ENCODE results near the gene EXOG. TPM values are rescaled to one million over a fixed set of nuclear protein-coding genes. Genes with fewer than 3 reads are reported as not detected.

The EXOG gene
- total RNA-seq, 1 experiment from 2014 or later: 8.3 TPM

DNA sequence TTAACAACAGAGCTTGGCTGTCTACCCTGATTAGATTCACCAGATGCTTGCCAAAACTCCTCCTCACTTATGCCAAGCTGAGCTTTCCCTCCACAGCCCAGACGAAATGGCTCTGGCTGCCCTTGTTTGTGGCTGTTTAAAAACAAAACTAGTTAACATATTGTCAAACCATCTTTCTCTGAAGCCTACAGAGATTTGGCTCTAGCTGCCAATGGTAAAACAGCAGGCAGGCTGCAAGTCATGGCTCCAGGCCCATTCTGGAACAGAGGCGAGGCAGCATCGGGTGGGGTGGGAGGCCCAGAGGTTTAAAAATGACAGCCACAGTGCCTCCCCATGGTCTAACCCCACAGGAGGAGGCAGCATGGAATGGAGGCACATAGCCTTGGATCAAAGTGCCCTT is 77.4 kb downstream of the EXOG start:
- Histone ChIP-seq H3K9ac (ENCODE audit: low read length) (no peak overlapping the region), H3K4me3 (replicated peaks in 1 of 2; ENCODE audit: low read depth in 1 of 2, low read length in 2 of 2) (no peak overlapping the region), H3K9me2 (ENCODE audit: insufficient read depth) (no peaks in the 10 kb centered on the region), H2AFZ (ENCODE audit: low read depth, low read length, poor library complexity, severe bottlenecking) (no peak overlapping the region), H4K20me1 (ENCODE audit: insufficient read depth) (no peaks in the 10 kb centered on the region), H3K27ac (ENCODE audit: low read depth, low read length) (no peak overlapping the region), H3K79me2 (ENCODE audit: insufficient read depth, low read length) (no peaks in the 10 kb centered on the region), H3K36me3 (ENCODE audit: control insufficient read depth in 1 of 2, insufficient read depth in 2 of 2, low read length in 2 of 2) (no peaks in the 10 kb centered on the region), H3K4me2 (ENCODE audit: low read length) (no peak overlapping the region), H3K27me3 (ENCODE audit: insufficient read depth, low read length) (no peaks in the 10 kb centered on the region), H3K4me1 (ENCODE audit: control insufficient read depth in 1 of 2, insufficient read depth in 2 of 2, low read length in 2 of 2) (no peaks in the 10 kb centered on the region), H3K9me3 (ENCODE audit: control insufficient read depth in 1 of 2, insufficient read depth in 1 of 2, low read depth in 1 of 2, low read length in 2 of 2) (0 out of 4 replicates have a peak, but pooled peaks cover 0 to 3% of the 10 kb centered on the region in 2 experiments)
- TF ChIP-seq, protein P1, sequence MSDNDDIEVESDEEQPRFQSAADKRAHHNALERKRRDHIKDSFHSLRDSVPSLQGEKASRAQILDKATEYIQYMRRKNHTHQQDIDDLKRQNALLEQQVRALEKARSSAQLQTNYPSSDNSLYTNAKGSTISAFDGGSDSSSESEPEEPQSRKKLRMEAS (IDR thresholded peaks at IDR 0.05): no peak
- TF ChIP-seq EZH2 (IDR thresholded peaks at IDR 0.05): no peak
- TF ChIP-seq YY1 (IDR thresholded peaks at IDR 0.05; ENCODE audit: extremely low read depth, insufficient replicate concordance, low read depth, low read length): no peak
- TF ChIP-seq JUND (IDR thresholded peaks at IDR 0.05): no peak
- TF ChIP-seq, protein P2, sequence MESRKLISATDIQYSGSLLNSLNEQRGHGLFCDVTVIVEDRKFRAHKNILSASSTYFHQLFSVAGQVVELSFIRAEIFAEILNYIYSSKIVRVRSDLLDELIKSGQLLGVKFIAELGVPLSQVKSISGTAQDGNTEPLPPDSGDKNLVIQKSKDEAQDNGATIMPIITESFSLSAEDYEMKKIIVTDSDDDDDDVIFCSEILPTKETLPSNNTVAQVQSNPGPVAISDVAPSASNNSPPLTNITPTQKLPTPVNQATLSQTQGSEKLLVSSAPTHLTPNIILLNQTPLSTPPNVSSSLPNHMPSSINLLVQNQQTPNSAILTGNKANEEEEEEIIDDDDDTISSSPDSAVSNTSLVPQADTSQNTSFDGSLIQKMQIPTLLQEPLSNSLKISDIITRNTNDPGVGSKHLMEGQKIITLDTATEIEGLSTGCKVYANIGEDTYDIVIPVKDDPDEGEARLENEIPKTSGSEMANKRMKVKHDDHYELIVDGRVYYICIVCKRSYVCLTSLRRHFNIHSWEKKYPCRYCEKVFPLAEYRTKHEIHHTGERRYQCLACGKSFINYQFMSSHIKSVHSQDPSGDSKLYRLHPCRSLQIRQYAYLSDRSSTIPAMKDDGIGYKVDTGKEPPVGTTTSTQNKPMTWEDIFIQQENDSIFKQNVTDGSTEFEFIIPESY (IDR thresholded peaks at IDR 0.05; ENCODE audit: extremely low read depth, insufficient replicate concordance, low read length): no peak
- no peak for TF ChIP-seq EZH2phosphoT487 (IDR thresholded peaks at IDR 0.05; ENCODE audit: borderline replicate concordance)
- TF ChIP-seq CEBPB (IDR thresholded peaks at IDR 0.05; ENCODE audit: low read depth): no peak
- no peak for TF ChIP-seq POLR2A (IDR thresholded peaks at IDR 0.05; ENCODE audit: borderline replicate concordance, extremely low read depth, insufficient read depth, insufficient read length)
- no peak for TF ChIP-seq FOSL1 (IDR thresholded peaks at IDR 0.05; ENCODE audit: low read depth)
- no peak for TF ChIP-seq TCF7L2 (IDR thresholded peaks at IDR 0.05; ENCODE audit: borderline replicate concordance, extremely low read depth, insufficient read depth, insufficient read length)
- TF ChIP-seq, protein P3, sequence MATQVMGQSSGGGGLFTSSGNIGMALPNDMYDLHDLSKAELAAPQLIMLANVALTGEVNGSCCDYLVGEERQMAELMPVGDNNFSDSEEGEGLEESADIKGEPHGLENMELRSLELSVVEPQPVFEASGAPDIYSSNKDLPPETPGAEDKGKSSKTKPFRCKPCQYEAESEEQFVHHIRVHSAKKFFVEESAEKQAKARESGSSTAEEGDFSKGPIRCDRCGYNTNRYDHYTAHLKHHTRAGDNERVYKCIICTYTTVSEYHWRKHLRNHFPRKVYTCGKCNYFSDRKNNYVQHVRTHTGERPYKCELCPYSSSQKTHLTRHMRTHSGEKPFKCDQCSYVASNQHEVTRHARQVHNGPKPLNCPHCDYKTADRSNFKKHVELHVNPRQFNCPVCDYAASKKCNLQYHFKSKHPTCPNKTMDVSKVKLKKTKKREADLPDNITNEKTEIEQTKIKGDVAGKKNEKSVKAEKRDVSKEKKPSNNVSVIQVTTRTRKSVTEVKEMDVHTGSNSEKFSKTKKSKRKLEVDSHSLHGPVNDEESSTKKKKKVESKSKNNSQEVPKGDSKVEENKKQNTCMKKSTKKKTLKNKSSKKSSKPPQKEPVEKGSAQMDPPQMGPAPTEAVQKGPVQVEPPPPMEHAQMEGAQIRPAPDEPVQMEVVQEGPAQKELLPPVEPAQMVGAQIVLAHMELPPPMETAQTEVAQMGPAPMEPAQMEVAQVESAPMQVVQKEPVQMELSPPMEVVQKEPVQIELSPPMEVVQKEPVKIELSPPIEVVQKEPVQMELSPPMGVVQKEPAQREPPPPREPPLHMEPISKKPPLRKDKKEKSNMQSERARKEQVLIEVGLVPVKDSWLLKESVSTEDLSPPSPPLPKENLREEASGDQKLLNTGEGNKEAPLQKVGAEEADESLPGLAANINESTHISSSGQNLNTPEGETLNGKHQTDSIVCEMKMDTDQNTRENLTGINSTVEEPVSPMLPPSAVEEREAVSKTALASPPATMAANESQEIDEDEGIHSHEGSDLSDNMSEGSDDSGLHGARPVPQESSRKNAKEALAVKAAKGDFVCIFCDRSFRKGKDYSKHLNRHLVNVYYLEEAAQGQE (IDR thresholded peaks at IDR 0.05; ENCODE audit: low read depth): no peak
- TF ChIP-seq ZFX (IDR thresholded peaks at IDR 0.05): no peak
- TF ChIP-seq, protein P4, sequence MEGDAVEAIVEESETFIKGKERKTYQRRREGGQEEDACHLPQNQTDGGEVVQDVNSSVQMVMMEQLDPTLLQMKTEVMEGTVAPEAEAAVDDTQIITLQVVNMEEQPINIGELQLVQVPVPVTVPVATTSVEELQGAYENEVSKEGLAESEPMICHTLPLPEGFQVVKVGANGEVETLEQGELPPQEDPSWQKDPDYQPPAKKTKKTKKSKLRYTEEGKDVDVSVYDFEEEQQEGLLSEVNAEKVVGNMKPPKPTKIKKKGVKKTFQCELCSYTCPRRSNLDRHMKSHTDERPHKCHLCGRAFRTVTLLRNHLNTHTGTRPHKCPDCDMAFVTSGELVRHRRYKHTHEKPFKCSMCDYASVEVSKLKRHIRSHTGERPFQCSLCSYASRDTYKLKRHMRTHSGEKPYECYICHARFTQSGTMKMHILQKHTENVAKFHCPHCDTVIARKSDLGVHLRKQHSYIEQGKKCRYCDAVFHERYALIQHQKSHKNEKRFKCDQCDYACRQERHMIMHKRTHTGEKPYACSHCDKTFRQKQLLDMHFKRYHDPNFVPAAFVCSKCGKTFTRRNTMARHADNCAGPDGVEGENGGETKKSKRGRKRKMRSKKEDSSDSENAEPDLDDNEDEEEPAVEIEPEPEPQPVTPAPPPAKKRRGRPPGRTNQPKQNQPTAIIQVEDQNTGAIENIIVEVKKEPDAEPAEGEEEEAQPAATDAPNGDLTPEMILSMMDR (IDR thresholded peaks at IDR 0.05 in 2 of 3, conservative IDR thresholded peaks at IDR 0.05 in 1 of 3; ENCODE audit: borderline replicate concordance in 1 of 3, insufficient read depth in 1 of 3, low read depth in 2 of 3, low read length in 2 of 3): no peak
- no peak for TF ChIP-seq EGR1 (IDR thresholded peaks at IDR 0.05; ENCODE audit: low read depth)
- TF ChIP-seq ZNF274 (IDR thresholded peaks at IDR 0.05; ENCODE audit: low read depth, low read length): no peak
- no peak for TF ChIP-seq CBX3 (IDR thresholded peaks at IDR 0.05; ENCODE audit: low read depth)
- no peak for TF ChIP-seq SRF (IDR thresholded peaks at IDR 0.05; ENCODE audit: low read depth)
- no peak for TF ChIP-seq SIN3A (IDR thresholded peaks at IDR 0.05; ENCODE audit: low read depth)
- no peak for TF ChIP-seq SP1 (IDR thresholded peaks at IDR 0.05; ENCODE audit: low read depth)
- ChIA-PET CTCF (no interaction called here), POLR2A (no interaction called here), RAD21 (ENCODE audit: low non-redundant PET in 1 of 2, low total read pairs in 2 of 2, uncharacterized antibody in 2 of 2, unreplicated experiment in 2 of 2) (no interaction called here)
- DNase-seq (ENCODE audit: low read depth, low spot score) (no peak), ATAC-seq (no peak)
- intact Hi-C loops (cut with micrococcal nuclease): no loop called here
- BruUV-seq (replicated peaks): no TSS peak
